SU-DHL-6 (cell line): Measurements from ENCODE around the gene PCK1.

Source experiments
- H2AFZ ChIP-seq: fragments of 200-600 bp; sonication (generic); 2 replicates; pipeline ENCODE4 v1.6.1; 2014; ENCODE audit warnings: low read depth, mild to moderate bottlenecking, moderate library complexity, mixed read lengths, antibody characterized with exemption, low read length; ENCODE audit not compliant: severe bottlenecking
- H3F3A ChIP-seq: fragments of 200-600 bp; shearing (Covaris generic); 2 replicates; pipeline ENCODE4 v1.6.0; 2016; ENCODE audit warnings: antibody characterized with exemption, mild to moderate bottlenecking; ENCODE audit not compliant: insufficient read depth
- H3K27ac ChIP-seq: fragments of 200-600 bp; sonication (generic); 2 replicates; pipeline ENCODE4 v1.5.1; 2016; ENCODE audit warnings: low read depth, mild to moderate bottlenecking, low read length, moderate library complexity, mixed read lengths
- H3K27me3 ChIP-seq: fragments of 200-600 bp; sonication (generic), shearing (Covaris generic); 2 replicates; pipeline ENCODE4 v1.6.0; 2014; ENCODE audit warnings: mild to moderate bottlenecking, low read length
- H3K36me3 ChIP-seq: fragments of 200-600 bp; sonication (generic); 2 replicates; pipeline ENCODE4 v1.6.1; 2014; ENCODE audit warnings: mild to moderate bottlenecking, low read length, mixed read lengths
- H3K4me2 ChIP-seq: fragments of 300-600, 200-600 bp; shearing (Covaris generic), sonication (generic); 2 replicates; pipeline ENCODE4 v1.6.0; 2014; ENCODE audit warnings: low read length, low read depth, mild to moderate bottlenecking; ENCODE audit not compliant: poor library complexity, severe bottlenecking
- H3K4me3 ChIP-seq: fragments of 200-600 bp; sonication (generic); 2 replicates; pipeline ENCODE4 v1.5.1; 2014; ENCODE audit warnings: antibody characterized with exemption, low read length, mild to moderate bottlenecking, mixed read lengths; ENCODE audit not compliant: insufficient read depth, poor library complexity, severe bottlenecking
- H3K79me2 ChIP-seq: fragments of 200-600 bp; sonication (generic); 2 replicates; pipeline ENCODE4 v1.6.1; 2014; ENCODE audit warnings: mild to moderate bottlenecking, low read length, moderate library complexity; ENCODE audit not compliant: insufficient read depth
- H3K9ac ChIP-seq: fragments of 200-600 bp; sonication (generic); 2 replicates; pipeline ENCODE4 v1.7.0; 2014; ENCODE audit warnings: mild to moderate bottlenecking, low read length
- H3K9me2 ChIP-seq: fragments of 200-600 bp; sonication (generic); replicated peaks from 2 replicates; pipeline ENCODE4 v1.6.1; 2014; ENCODE audit warnings: low read length; ENCODE audit not compliant: insufficient read depth
- H3K9me3 ChIP-seq: fragments of 200-600 bp; sonication (generic); 2 replicates; pipeline ENCODE4 v1.6.1; 2014; ENCODE audit warnings: low read length, mixed read lengths; ENCODE audit not compliant: insufficient read depth
- H4K20me1 ChIP-seq: fragments of 200-600 bp; sonication (generic); 2 replicates; pipeline ENCODE4 v1.6.1; 2014; ENCODE audit warnings: low read depth, mild to moderate bottlenecking, antibody characterized with exemption, low read length, moderate library complexity, mixed read lengths
- CTCF ChIP-seq: fragments of 200-600 bp; sonication (generic); IDR thresholded peaks from one replicate; pipeline ENCODE4 v1.5.1; 2017; ENCODE audit warnings: antibody characterized with exemption, mild to moderate bottlenecking, low read length, moderate library complexity; ENCODE audit not compliant: insufficient read depth, poor library complexity, severe bottlenecking
- EZH2phosphoT487 ChIP-seq: fragments of 200-600 bp; sonication (generic), shearing (Covaris generic); conservative IDR thresholded peaks from 2 replicates; pipeline ENCODE4 v1.6.1; 2018; ENCODE audit warnings: mild to moderate bottlenecking, antibody characterized with exemption, low read length, moderate library complexity, mixed read lengths

PCK1 gene

GRCh38 chr20:57612436-57612835 is 51.5 kb downstream of the PCK1 start:
- H3K4me3 ChIP-seq: no peak overlapping the region
- H3F3A ChIP-seq: no peaks in the 10 kb centered on the region
- TF ChIP-seq EZH2phosphoT487: no peak
- H3K4me2 ChIP-seq: no peak overlapping the region
- no peaks in the 10 kb centered on the region for H3K27me3 ChIP-seq
- no peaks in the 10 kb centered on the region for H3K9me2 ChIP-seq
- no peaks in the 10 kb centered on the region for H4K20me1 ChIP-seq
- no peaks in the 10 kb centered on the region for H3K36me3 ChIP-seq
- H3K9ac ChIP-seq: no peak overlapping the region
- H2AFZ ChIP-seq: no peak overlapping the region
- H3K9me3 ChIP-seq: no peaks in the 10 kb centered on the region
- no peak overlapping the region for H3K27ac ChIP-seq
- H3K79me2 ChIP-seq: no peaks in the 10 kb centered on the region

GRCh38 chr20:57612916-57613315 is 52.0 kb downstream of the PCK1 start:
- no peak overlapping the region for H3K4me2 ChIP-seq
- H3K9me2 ChIP-seq: no peaks in the 10 kb centered on the region
- H4K20me1 ChIP-seq: no peaks in the 10 kb centered on the region
- no peak for TF ChIP-seq EZH2phosphoT487
- TF ChIP-seq CTCF: no peak
- H3K4me3 ChIP-seq: no peak overlapping the region
- no peaks in the 10 kb centered on the region for H3K9me3 ChIP-seq
- H3K36me3 ChIP-seq: no peaks in the 10 kb centered on the region
- no peaks in the 10 kb centered on the region for H3F3A ChIP-seq
- H3K9ac ChIP-seq: no peak overlapping the region
- no peak overlapping the region for H2AFZ ChIP-seq
- no peak overlapping the region for H3K27ac ChIP-seq
- H3K79me2 ChIP-seq: no peaks in the 10 kb centered on the region
- no peaks in the 10 kb centered on the region for H3K27me3 ChIP-seq

- H3K27me3 ChIP-seq: no peaks in the 10 kb centered on the region
- H3K9me3 ChIP-seq: no peaks in the 10 kb centered on the region
- no peak for TF ChIP-seq EZH2phosphoT487
- no peak for TF ChIP-seq CTCF
- no peaks in the 10 kb centered on the region for H3K9me2 ChIP-seq
- H2AFZ ChIP-seq: no peak overlapping the region
- no peak overlapping the region for H3K4me2 ChIP-seq
- H3K36me3 ChIP-seq: no peaks in the 10 kb centered on the region
- no peaks in the 10 kb centered on the region for H4K20me1 ChIP-seq
- H3K9ac ChIP-seq: no peak overlapping the region
- no peak overlapping the region for H3K27ac ChIP-seq
- no peaks in the 10 kb centered on the region for H3K79me2 ChIP-seq
- H3K4me3 ChIP-seq: no peak overlapping the region
- H3F3A ChIP-seq: 0 out of 2 replicates have a peak, but pooled peaks cover 3% of the 10 kb centered on the region
These were observed 52.6 kb downstream of the PCK1 start for GRCh38 chr20:57613481-57613921.

GRCh38 chr20:57614490-57615444 is 53.9 kb downstream of the PCK1 start:
- no peak for TF ChIP-seq CTCF
- no peak for TF ChIP-seq EZH2phosphoT487
- no peak overlapping the region for H3K27ac ChIP-seq
- peaks cover 13% of the 10 kb centered on the region for H3F3A ChIP-seq
- H3K4me3 ChIP-seq: no peak overlapping the region
- no peaks in the 10 kb centered on the region for H4K20me1 ChIP-seq
- H2AFZ ChIP-seq: no peak overlapping the region
- H3K9ac ChIP-seq: no peak overlapping the region
- no peaks in the 10 kb centered on the region for H3K79me2 ChIP-seq
- no peak overlapping the region for H3K4me2 ChIP-seq
- H3K36me3 ChIP-seq: no peaks in the 10 kb centered on the region
- no peaks in the 10 kb centered on the region for H3K27me3 ChIP-seq
- H3K9me2 ChIP-seq: no peaks in the 10 kb centered on the region
- H3K9me3 ChIP-seq: no peaks in the 10 kb centered on the region
